Hematopoietic multipotent progenitor cell treated with erythropoietin and hydrocortisone succinate and interleukin-3 and kit ligand, for 8 days (in vitro differentiated cells): ENCODE measurements around the gene MMP28.
A peak's percentile ranks its signal among the peaks of the same experiment; 100 is the strongest.

Experiments used
- DNase-seq: peaks from one replicate; pipeline ENCODE4 v3.0.0-alpha.2; 2015

MMP28 gene

DNA sequence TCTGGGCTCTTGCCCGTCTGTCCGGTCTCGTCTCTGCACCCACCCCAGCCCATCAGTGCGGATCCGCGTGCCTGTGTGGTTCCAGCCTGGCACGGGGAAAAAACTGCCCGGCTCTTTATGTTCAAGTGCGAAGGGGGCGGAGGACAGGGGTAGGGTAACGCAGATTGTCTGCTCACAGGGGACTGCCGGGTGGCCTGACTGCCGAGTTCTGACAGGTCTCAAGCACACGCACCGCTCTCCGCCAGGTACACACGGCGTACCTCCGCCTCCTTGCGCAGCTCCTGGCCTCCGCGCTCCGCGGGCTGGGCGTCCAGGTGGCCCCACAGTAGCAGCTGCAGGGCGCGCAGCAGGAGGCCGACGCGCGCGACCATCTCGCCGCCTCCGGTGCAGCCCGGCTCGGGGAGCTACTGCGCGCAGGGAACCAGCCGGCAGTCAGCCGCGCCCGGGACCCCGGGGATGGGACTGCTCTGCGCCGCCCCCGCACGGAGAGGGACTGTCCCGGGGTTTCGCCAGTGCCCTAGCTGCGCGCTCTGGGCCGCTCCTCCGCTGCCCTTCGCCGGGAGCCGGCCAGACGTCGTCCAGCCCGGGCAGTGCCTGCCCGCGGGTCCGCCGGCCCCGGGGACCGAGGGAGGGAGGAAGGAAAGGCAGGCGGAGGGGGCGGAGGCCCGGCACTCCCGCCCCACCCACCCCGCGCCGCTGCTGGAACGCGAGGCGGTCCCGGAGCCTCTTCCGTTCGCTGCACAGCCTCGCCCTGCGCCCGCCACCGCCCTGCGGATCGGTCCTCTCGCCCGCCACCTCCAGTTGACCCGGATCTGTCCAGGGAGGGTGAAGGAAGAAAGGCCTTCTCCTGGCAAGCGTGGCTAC lies at the start of gene MMP28:
Gene MMP28 (minus strand): TSS at position 635 of the 864 bp plus-strand sequence. CDS start 264 bp downstream, at position 371.
- peak; percentile 24 for DNase-seq

DNA sequence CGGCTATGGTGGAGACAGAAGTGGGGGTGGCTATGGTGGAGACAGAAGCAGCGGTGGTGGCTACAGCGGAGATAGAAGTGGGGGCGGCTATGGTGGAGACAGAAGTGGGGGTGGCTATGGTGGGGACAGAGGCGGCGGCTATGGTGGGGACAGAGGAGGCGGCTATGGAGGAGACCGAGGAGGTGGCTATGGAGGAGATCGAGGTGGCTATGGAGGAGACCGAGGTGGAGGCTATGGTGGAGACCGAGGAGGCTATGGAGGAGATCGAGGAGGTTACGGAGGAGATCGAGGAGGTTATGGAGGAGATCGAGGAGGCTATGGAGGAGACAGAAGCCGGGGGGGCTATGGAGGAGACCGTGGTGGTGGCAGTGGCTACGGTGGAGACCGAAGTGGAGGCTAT lies 49.1 kb upstream of the MMP28 start:
- no peak for DNase-seq

- DNase-seq, result no peak
Measured at GRCh38 chr17:35843698-35844097, 48.3 kb upstream of the MMP28 start.

GRCh38 chr17:35842239-35842638 lies 46.8 kb upstream of the MMP28 start:
- DNase-seq, result no peak

DNA sequence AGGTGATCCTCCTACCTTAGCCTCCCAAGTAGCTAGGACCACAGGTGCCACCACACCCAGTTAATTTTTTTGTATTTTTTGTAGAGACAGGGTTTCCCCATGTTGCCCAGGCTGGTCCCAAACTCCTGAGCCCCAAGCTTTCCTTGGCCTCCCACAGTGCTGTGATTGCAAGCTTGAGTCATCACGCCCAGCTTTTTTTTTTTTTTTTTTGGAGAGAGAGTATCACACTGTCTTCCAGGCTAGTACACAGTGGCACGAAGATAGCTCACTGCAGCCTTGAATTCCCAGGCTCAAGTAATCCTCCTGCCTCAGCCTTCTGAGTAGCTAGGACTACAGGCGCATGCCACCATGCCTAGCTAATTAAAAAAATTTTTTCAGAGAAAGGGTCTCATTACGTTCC lies 46.1 kb upstream of the MMP28 start:
- DNase-seq, result no peak

- no peak for DNase-seq
Measured at GRCh38 chr17:35841101-35841500, 45.7 kb upstream of the MMP28 start.

DNA sequence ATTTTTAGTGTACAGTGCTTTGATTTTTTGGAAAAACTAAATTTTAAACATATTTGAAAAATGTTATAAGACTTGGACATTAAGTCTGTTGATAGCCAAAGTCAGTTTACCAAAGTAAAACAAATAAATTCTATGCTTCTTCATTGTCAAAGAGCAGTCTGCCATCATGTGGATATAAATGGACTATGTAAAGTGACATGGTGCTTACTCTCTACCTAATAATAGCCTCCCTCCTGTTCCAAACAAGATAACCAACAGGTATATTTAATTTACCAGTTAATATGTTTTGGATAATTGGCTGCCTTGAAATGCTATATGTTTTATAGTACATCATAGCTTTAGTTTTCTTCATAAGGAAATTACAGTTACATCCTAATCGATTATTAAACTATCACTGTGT lies 29.8 kb upstream of the MMP28 start:
- DNase-seq, result no peak

DNA sequence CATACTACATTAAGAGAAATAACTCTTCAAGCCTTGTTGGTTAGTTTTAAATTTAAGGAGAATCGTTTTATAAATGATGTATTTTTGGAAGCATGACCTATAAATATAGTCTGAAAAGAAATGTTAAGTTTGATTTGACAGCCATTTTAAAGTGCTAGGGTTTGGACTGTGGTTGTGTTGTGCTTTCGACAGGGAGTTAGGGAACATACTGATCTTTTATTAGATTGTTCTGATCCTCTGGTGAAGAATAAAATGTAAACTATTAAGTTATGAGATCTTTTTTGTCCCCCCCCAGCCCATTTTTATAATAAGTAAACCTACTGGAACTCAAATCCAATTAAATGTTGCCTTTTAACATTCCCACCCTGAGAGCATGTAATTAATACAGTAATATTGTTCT lies 25.9 kb upstream of the MMP28 start:
- DNase-seq, result no peak

- no peak for DNase-seq
Measured at GRCh38 chr17:35819455-35819854, 24.0 kb upstream of the MMP28 start.

DNA sequence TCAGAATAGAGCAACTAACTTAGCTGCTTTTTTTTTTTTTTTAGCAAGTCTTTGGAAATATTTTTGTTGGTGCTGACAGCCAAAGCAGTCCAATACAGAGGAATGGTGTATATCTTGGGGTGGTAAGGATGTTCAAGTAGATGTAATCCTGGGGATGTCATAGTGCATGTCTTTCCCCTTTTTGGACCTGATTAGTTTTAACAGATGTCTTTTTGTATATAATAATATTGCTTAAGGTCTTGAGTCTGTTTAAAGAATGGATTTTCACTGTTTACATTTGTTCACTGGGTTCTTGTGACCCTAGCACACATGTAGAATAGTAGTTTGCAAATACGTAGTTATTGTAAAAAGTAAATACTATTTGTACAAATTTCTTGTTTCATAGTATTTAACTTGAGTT lies 21.8 kb upstream of the MMP28 start:
- no peak for DNase-seq

- no peak for DNase-seq
Measured at GRCh38 chr17:35816723-35817122, 21.3 kb upstream of the MMP28 start.

- DNase-seq, result no peak
Measured at GRCh38 chr17:35812456-35812855, 17.0 kb upstream of the MMP28 start.

DNA sequence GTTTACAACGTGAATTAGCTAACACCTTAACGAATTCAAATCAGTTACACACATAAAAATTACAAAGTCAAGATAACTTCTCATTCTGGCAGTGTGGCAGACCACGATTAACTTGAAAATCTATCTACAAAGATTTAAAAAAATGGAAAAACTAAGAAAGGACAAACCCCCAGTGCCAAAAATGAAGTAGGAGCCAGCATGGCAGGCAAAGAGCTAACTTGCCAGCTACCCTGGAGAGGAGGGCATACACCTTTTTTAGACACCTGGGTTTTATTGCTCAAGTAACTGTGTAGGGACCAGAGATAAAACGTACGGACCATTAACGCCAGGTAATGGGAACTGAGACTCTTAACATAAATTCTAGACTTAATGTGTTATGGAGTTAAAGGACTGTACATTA lies 16.3 kb upstream of the MMP28 start:
- DNase-seq, result no peak

- no peak for DNase-seq
Measured at GRCh38 chr17:35809855-35810461, 14.5 kb upstream of the MMP28 start.

DNA sequence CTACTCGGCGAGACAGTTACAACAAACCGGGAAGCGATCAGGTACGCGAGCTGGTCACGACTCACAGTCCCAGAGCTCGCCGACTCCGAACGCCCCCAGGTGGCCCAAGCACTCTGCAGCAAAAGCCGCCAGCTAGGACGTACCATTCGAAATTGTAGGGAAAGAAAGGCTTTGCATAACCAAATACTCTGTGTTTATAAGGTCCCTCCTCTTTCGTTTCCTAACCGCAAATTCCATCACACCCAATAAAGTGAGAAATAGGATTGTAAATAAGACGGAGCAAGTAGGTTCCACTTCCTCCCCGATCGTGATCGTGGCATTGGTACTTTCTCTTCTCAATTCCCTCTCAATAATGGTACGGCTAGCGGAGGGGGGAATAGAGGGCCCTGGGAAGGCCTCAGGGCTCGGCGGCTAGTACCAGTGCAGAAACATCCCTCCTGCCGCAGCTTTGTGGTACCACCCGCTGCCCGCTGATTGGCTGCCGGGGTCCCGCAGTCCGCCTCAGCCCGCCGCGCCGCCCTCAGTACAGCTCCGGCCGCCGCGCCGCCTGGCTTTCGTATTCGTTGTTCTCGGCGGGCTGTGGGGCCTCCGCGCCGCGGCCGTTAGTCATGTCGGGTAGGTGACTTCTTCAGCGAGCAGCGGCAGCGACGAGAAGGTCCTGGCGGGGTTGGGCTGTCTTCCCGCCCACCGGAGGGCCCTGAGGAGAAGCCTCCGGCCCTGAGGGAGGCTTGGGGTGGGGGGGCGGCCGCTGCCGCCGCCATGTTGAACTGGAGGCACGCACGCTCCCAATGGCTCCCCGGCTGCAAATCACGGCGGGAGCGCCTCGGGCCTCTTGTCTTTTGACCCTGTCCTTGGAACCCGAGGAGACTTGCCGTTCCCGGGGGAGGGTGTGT lies 13.8 kb upstream of the MMP28 start, which contains the start of gene TAF15:
Gene TAF15 (plus strand): TSS at position 523 of the 893 bp plus-strand sequence. CDS start 86 bp downstream, at position 609.
- DNase-seq, result peak; percentile 99

DNA sequence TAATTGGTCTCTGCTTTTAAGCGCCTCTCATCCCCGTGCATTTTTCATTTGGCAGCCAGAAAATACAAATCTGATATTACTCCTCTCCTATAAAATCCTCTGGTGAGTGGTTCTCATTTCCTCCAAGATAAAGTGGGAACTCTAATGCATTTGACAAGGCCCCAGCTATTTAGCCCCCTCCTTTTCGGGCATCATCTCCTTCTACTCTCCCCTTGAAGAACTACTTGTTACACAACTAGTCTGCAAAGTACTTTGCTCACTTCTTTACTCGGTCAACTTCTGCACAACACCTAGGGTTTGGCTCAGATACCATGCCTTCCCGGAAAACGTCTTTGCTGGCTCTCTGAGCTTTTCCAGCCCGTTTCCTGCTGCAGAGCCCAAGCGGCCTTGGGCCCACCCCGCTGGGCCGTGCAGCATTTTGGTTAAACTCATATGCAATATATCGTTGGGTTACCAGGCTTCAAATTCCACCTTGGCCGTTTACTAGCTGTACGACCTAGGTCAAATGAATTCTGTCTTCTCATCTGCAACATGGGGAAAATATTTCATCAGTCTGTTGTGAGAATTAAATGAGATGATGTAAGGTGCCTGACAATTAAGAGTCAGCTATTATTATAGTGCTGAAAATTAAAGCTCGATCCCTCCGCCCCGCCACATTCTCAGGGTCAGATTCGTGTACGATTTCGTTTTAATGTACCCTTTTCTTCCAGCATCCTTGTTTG lies 13.0 kb upstream of the MMP28 start:
- no peak for DNase-seq

GRCh38 chr17:35807371-35808144 lies 12.1 kb upstream of the MMP28 start:
- DNase-seq, result no peak

DNA sequence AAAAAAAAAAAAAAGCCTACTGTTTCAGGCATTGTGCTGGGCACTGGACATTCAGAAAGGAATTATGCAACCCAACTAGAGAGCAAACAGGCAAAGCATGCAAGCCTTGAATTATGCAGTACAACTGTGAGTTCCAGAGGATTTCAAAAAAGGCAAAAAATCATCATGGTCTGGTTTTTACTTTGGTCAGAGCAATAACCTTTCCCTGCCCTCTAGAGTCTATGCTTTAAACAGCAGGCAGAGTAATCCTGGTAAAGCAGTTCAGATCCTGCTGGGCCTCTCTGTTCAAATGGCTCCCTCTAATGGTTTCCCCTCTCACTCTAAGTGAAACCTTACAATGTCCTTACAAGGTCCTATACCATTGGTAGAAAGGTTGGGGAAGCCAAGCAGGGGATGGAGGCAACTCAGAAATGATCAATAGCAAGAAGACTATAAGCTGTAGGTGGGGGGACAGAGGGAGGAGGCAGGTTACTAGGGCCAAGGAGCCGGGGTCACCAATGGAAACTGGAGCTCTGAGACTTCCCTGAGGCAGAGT lies 9.3 kb upstream of the MMP28 start:
- peak; percentile 93 for DNase-seq

- DNase-seq, result peak; percentile 84
Measured at GRCh38 chr17:35801583-35802224, 6.3 kb upstream of the MMP28 start.

- no peak for DNase-seq
Measured at GRCh38 chr17:35799942-35800341, 4.5 kb upstream of the MMP28 start.

- DNase-seq, result no peak
Measured at GRCh38 chr17:35797918-35798317, 2.5 kb upstream of the MMP28 start.
